ENCODE measurements around the gene KRTAP5-7. TPM values are rescaled to one million over a fixed set of nuclear protein-coding genes. Genes with fewer than 3 reads are reported as not detected.

KRTAP5-7 gene
- total RNA-seq, 1 experiment from 2014 or later = not detected

- peaks cover 9 to 12% of the 10 kb centered on the region in 2 experiments; a peak in 1 of 4 replicates for H3K36me3 ChIP-seq (ENCODE audit: control insufficient read depth in 1 of 2, insufficient read depth in 2 of 2, low read length in 2 of 2)
- H3K4me2 ChIP-seq (ENCODE audit: low read length) = no peak overlapping the region
- CTCF ChIA-PET = no interaction called here
- H4K20me1 ChIP-seq (ENCODE audit: insufficient read depth) = no peaks in the 10 kb centered on the region
- no peaks in the 10 kb centered on the region for H3K9me3 ChIP-seq (ENCODE audit: control insufficient read depth in 1 of 2, insufficient read depth in 1 of 2, low read depth in 1 of 2, low read length in 2 of 2)
- H3K27me3 ChIP-seq (ENCODE audit: insufficient read depth, low read length) = no peaks in the 10 kb centered on the region
- no peaks in the 10 kb centered on the region for H3K9me2 ChIP-seq (ENCODE audit: insufficient read depth)
- no peak overlapping the region for H3K9ac ChIP-seq (ENCODE audit: low read length)
- ATAC-seq (no peak), DNase-seq (ENCODE audit: low read depth, low spot score) (no peak)
- POLR2A ChIA-PET = no interaction called here
- intact Hi-C loops (cut with micrococcal nuclease) = no loop called here
- no peaks in the 10 kb centered on the region for H3K79me2 ChIP-seq (ENCODE audit: insufficient read depth, low read length)
- no peak for TF ChIP-seq ELF1 (IDR thresholded peaks at IDR 0.05; ENCODE audit: borderline replicate concordance, low read depth)
- no peak for TF ChIP-seq SRF (IDR thresholded peaks at IDR 0.05; ENCODE audit: low read depth)
- TF ChIP-seq POLR2AphosphoS5 (IDR thresholded peaks at IDR 0.05; ENCODE audit: low read depth, low read length) = no peak
- no peak for TF ChIP-seq EZH2phosphoT487 (IDR thresholded peaks at IDR 0.05; ENCODE audit: borderline replicate concordance)
- no peak for TF ChIP-seq TCF7L2 (IDR thresholded peaks at IDR 0.05; ENCODE audit: borderline replicate concordance, extremely low read depth, insufficient read depth, insufficient read length)
- TF ChIP-seq, protein P1, sequence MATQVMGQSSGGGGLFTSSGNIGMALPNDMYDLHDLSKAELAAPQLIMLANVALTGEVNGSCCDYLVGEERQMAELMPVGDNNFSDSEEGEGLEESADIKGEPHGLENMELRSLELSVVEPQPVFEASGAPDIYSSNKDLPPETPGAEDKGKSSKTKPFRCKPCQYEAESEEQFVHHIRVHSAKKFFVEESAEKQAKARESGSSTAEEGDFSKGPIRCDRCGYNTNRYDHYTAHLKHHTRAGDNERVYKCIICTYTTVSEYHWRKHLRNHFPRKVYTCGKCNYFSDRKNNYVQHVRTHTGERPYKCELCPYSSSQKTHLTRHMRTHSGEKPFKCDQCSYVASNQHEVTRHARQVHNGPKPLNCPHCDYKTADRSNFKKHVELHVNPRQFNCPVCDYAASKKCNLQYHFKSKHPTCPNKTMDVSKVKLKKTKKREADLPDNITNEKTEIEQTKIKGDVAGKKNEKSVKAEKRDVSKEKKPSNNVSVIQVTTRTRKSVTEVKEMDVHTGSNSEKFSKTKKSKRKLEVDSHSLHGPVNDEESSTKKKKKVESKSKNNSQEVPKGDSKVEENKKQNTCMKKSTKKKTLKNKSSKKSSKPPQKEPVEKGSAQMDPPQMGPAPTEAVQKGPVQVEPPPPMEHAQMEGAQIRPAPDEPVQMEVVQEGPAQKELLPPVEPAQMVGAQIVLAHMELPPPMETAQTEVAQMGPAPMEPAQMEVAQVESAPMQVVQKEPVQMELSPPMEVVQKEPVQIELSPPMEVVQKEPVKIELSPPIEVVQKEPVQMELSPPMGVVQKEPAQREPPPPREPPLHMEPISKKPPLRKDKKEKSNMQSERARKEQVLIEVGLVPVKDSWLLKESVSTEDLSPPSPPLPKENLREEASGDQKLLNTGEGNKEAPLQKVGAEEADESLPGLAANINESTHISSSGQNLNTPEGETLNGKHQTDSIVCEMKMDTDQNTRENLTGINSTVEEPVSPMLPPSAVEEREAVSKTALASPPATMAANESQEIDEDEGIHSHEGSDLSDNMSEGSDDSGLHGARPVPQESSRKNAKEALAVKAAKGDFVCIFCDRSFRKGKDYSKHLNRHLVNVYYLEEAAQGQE (IDR thresholded peaks at IDR 0.05; ENCODE audit: low read depth) = no peak
- TF ChIP-seq EZH2 (IDR thresholded peaks at IDR 0.05) = no peak
- no peak for TF ChIP-seq CTCF (IDR thresholded peaks at IDR 0.05 in 2 of 3, conservative IDR thresholded peaks at IDR 0.05 in 1 of 3; ENCODE audit: borderline replicate concordance in 1 of 3, insufficient read depth in 1 of 3, low read depth in 2 of 3, low read length in 2 of 3)
- TF ChIP-seq SP1 (IDR thresholded peaks at IDR 0.05; ENCODE audit: low read depth) = no peak
- TF ChIP-seq FOSL1 (IDR thresholded peaks at IDR 0.05; ENCODE audit: low read depth) = no peak
- TF ChIP-seq, protein P2, sequence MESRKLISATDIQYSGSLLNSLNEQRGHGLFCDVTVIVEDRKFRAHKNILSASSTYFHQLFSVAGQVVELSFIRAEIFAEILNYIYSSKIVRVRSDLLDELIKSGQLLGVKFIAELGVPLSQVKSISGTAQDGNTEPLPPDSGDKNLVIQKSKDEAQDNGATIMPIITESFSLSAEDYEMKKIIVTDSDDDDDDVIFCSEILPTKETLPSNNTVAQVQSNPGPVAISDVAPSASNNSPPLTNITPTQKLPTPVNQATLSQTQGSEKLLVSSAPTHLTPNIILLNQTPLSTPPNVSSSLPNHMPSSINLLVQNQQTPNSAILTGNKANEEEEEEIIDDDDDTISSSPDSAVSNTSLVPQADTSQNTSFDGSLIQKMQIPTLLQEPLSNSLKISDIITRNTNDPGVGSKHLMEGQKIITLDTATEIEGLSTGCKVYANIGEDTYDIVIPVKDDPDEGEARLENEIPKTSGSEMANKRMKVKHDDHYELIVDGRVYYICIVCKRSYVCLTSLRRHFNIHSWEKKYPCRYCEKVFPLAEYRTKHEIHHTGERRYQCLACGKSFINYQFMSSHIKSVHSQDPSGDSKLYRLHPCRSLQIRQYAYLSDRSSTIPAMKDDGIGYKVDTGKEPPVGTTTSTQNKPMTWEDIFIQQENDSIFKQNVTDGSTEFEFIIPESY (IDR thresholded peaks at IDR 0.05; ENCODE audit: extremely low read depth, insufficient replicate concordance, low read length) = no peak
- TF ChIP-seq POLR2A (IDR thresholded peaks at IDR 0.05; ENCODE audit: borderline replicate concordance, extremely low read depth, insufficient read depth, insufficient read length) = no peak
- TF ChIP-seq YY1 (IDR thresholded peaks at IDR 0.05; ENCODE audit: extremely low read depth, insufficient replicate concordance, low read depth, low read length) = no peak
- no peak for TF ChIP-seq EGR1 (IDR thresholded peaks at IDR 0.05; ENCODE audit: low read depth)
- no peak for TF ChIP-seq ZFX (IDR thresholded peaks at IDR 0.05)
- TF ChIP-seq JUND (IDR thresholded peaks at IDR 0.05) = no peak
- TF ChIP-seq CEBPB (IDR thresholded peaks at IDR 0.05; ENCODE audit: low read depth) = no peak
- no peak for TF ChIP-seq RAD21 (IDR thresholded peaks at IDR 0.05; ENCODE audit: low read depth)
- no peak for TF ChIP-seq CBX3 (IDR thresholded peaks at IDR 0.05; ENCODE audit: low read depth)
- H3K4me1 ChIP-seq (ENCODE audit: control insufficient read depth in 1 of 2, insufficient read depth in 2 of 2, low read length in 2 of 2) = peaks cover 11% of the 10 kb centered on the region in 2 experiments; a peak in 3 of 4 replicates
- RAD21 ChIA-PET (ENCODE audit: low non-redundant PET in 1 of 2, low total read pairs in 2 of 2, uncharacterized antibody in 2 of 2, unreplicated experiment in 2 of 2) = no interaction called here
- no peak overlapping the region for H2AFZ ChIP-seq (ENCODE audit: low read depth, low read length, poor library complexity, severe bottlenecking)
- H3K4me3 ChIP-seq (replicated peaks in 1 of 2; ENCODE audit: low read depth in 1 of 2, low read length in 2 of 2) = no peak overlapping the region
- no peak overlapping the region for H3K27ac ChIP-seq (ENCODE audit: low read depth, low read length)
- BruUV-seq (replicated peaks) = no TSS peak
Measured at GRCh38 chr11:71499546-71499945, 27.5 kb upstream of the KRTAP5-7 start.
